ENCODE measurements around the gene WDR41. TPM values are rescaled to one million over a fixed set of nuclear protein-coding genes. Genes with fewer than 3 reads are reported as not detected.

Gene WDR41
- total and polyA plus RNA-seq, 9 of the 15 experiments (the other 6 are each of a cell fraction or from before 2014, with no cell fraction given): 33.6 to 67.2 (median 55.5) TPM

DNA sequence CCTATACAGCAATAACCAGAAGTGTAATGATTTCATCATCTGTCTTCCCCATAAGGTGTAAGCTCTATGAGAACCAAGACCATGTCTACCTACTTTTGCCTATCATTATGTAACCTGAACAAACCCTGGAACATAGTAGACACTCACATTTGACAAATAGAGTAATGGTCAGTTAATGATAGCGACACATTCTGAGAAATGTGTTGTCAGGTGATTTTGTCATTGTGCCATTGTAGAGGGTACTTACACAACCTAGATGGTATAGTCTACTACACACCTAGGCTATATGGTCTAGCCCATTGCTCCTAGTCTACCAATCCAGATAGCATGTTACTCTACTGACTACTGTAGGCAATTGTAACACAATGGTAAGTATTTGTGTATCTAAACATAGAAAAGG is 22.3 kb upstream of the WDR41 start:
- Histone ChIP-seq H3K9me3 (replicated peaks; ENCODE audit: control insufficient read depth, insufficient read depth, low read depth, low read length) (no peaks in the 10 kb centered on the region), H3K4me2 (ENCODE audit: insufficient read depth, low read length) (no peak overlapping the region), H4K20me1 (replicated peaks; ENCODE audit: control insufficient read depth, insufficient read depth, low read length) (no peaks in the 10 kb centered on the region), H3K79me2 (ENCODE audit: control insufficient read depth, insufficient read depth, low read length) (no peaks in the 10 kb centered on the region), H3K36me3 (ENCODE audit: control insufficient read depth, insufficient read depth, low read length) (no peaks in the 10 kb centered on the region), H3K27me3 (ENCODE audit: control insufficient read depth in 2 of 2, insufficient read depth in 2 of 2, low read length in 2 of 2) (peaks cover 3 to 4% of the 10 kb centered on the region in 2 experiments; a peak in 1 of 5 replicates), H3K4me1 (replicated peaks in 1 of 2; ENCODE audit: control insufficient read depth in 2 of 2, insufficient read depth in 2 of 2, low read length in 2 of 2) (no peaks in the 10 kb centered on the region), H3K9me1 (ENCODE audit: control insufficient read depth, insufficient read depth, low read length) (no peaks in the 10 kb centered on the region), H3K27ac (ENCODE audit: extremely low read depth, low read depth, low read length) (no peak overlapping the region), H3K9ac (ENCODE audit: insufficient read depth in 1 of 2, low read depth in 2 of 2, low read length in 2 of 2) (no peak overlapping the region), H2AFZ (ENCODE audit: low read depth, low read length) (no peak overlapping the region), H3K4me3 (no peak overlapping the region)
- FAIRE-seq (no peak), DNase-seq (ENCODE audit: extremely low read depth in 1 of 4, low spot score in 3 of 4) (no peak), ATAC-seq (no peak)
- CTCF ChIA-PET (ENCODE audit: low intra/inter-chr PET ratio): no interaction called here
- BruUV-seq (replicated peaks): no TSS peak
- intact Hi-C loops (cut with micrococcal nuclease) (no loop called here), in situ Hi-C loops (cut with MboI) (no loop called here)
- POLR2A ChIA-PET: no interaction called here
- 0% methylated on average over 1 of the region's 1 CpG for WGBS (ENCODE audit: insufficient coverage, low coverage, missing lambda C conversion rate)
- TF ChIP-seq RBM14 (IDR thresholded peaks at IDR 0.05; ENCODE audit: borderline replicate concordance, insufficient read depth, low read depth, low read length) (no peak), NR4A1 (CRISPR knock-in tag; IDR thresholded peaks at IDR 0.05) (no peak), NR4A1 (tag; IDR thresholded peaks at IDR 0.05) (no peak), CEBPG (CRISPR knock-in tag; IDR thresholded peaks at IDR 0.05) (no peak), CEBPG (tag; conservative IDR thresholded peaks at IDR 0.05 in 1 of 2, IDR thresholded peaks at IDR 0.05 in 1 of 2) (peak in 1 of 2 experiments; percentile 53; a peak in 1 of 4 replicates), ZNF232 (CRISPR knock-in tag; IDR thresholded peaks at IDR 0.05) (no peak), POLR2A (conservative IDR thresholded peaks at IDR 0.05) (no peak)
- TF ChIP-seq, protein P1, sequence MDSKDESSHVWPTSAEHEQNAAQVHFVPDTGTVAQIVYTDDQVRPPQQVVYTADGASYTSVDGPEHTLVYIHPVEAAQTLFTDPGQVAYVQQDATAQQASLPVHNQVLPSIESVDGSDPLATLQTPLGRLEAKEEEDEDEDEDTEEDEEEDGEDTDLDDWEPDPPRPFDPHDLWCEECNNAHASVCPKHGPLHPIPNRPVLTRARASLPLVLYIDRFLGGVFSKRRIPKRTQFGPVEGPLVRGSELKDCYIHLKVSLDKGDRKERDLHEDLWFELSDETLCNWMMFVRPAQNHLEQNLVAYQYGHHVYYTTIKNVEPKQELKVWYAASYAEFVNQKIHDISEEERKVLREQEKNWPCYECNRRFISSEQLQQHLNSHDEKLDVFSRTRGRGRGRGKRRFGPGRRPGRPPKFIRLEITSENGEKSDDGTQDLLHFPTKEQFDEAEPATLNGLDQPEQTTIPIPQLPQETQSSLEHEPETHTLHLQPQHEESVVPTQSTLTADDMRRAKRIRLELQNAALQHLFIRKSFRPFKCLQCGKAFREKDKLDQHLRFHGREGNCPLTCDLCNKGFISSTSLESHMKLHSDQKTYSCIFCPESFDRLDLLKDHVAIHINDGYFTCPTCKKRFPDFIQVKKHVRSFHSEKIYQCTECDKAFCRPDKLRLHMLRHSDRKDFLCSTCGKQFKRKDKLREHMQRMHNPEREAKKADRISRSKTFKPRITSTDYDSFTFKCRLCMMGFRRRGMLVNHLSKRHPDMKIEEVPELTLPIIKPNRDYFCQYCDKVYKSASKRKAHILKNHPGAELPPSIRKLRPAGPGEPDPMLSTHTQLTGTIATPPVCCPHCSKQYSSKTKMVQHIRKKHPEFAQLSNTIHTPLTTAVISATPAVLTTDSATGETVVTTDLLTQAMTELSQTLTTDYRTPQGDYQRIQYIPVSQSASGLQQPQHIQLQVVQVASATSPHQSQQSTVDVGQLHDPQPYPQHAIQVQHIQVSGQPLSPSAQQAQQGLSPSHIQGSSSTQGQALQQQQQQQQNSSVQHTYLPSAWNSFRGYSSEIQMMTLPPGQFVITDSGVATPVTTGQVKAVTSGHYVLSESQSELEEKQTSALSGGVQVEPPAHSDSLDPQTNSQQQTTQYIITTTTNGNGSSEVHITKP (IDR thresholded peaks at IDR 0.05; ENCODE audit: partially characterized antibody): peak; percentile 77
- TF ChIP-seq, protein P2, sequence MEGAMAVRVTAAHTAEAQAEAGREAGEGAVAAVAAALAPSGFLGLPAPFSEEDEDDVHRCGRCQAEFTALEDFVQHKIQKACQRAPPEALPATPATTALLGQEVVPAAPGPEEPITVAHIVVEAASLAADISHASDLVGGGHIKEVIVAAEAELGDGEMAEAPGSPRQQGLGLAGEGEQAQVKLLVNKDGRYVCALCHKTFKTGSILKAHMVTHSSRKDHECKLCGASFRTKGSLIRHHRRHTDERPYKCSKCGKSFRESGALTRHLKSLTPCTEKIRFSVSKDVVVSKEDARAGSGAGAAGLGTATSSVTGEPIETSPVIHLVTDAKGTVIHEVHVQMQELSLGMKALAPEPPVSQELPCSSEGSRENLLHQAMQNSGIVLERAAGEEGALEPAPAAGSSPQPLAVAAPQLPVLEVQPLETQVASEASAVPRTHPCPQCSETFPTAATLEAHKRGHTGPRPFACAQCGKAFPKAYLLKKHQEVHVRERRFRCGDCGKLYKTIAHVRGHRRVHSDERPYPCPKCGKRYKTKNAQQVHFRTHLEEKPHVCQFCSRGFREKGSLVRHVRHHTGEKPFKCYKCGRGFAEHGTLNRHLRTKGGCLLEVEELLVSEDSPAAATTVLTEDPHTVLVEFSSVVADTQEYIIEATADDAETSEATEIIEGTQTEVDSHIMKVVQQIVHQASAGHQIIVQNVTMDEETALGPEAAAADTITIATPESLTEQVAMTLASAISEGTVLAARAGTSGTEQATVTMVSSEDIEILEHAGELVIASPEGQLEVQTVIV (CRISPR knock-in tag; IDR thresholded peaks at IDR 0.05; ENCODE audit: borderline replicate concordance): no peak
- TF ChIP-seq, protein P3, sequence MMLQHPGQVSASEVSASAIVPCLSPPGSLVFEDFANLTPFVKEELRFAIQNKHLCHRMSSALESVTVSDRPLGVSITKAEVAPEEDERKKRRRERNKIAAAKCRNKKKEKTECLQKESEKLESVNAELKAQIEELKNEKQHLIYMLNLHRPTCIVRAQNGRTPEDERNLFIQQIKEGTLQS (IDR thresholded peaks at IDR 0.05): 0 out of 2 replicates have a peak, but pooled peaks have one; percentile 36
- TF ChIP-seq, protein P3 (CRISPR knock-in tag; conservative IDR thresholded peaks at IDR 0.05): no peak

Measured in K562 (cell line).